GM15510 (cell line): ENCODE measurements around the gene ACTR1B.

ENCODE experiments used
- POLR2A ChIP-seq: IDR thresholded peaks from 3 replicates; pipeline ENCODE4 v1.6.1; 2011; ENCODE audit warnings: borderline replicate concordance; ENCODE audit not compliant: insufficient read length; ENCODE audit errors: extremely low read depth

The ACTR1B gene

GRCh38 chr2:97662895-97663625 is 784 bp downstream of the ACTR1B start:
- TF ChIP-seq POLR2A = no peak

- TF ChIP-seq POLR2A = no peak
Observed at GRCh38 chr2:97662386-97662894, 1.4 kb downstream of the ACTR1B start.

GRCh38 chr2:97661927-97662326 is 1.9 kb downstream of the ACTR1B start:
- no peak for TF ChIP-seq POLR2A

- no peak for TF ChIP-seq POLR2A
Observed at GRCh38 chr2:97660775-97661389, 3.0 kb downstream of the ACTR1B start.

GRCh38 chr2:97660044-97660774 is 3.6 kb downstream of the ACTR1B start:
- no peak for TF ChIP-seq POLR2A

GRCh38 chr2:97659256-97660043 is 4.4 kb downstream of the ACTR1B start:
- TF ChIP-seq POLR2A = no peak

- no peak for TF ChIP-seq POLR2A
Observed at GRCh38 chr2:97658691-97659157, 5.1 kb downstream of the ACTR1B start.

- TF ChIP-seq POLR2A = no peak
Observed at GRCh38 chr2:97657986-97658690, 5.7 kb downstream of the ACTR1B start.

- no peak for TF ChIP-seq POLR2A
Observed at GRCh38 chr2:97656905-97657587, 6.8 kb downstream of the ACTR1B start.

- no peak for TF ChIP-seq POLR2A
Observed at GRCh38 chr2:97656129-97656755, 7.6 kb downstream of the ACTR1B start.

- no peak for TF ChIP-seq POLR2A
Observed at GRCh38 chr2:97654791-97655190, 9.1 kb downstream of the ACTR1B start.

- peak; percentile 1 for TF ChIP-seq POLR2A
Observed at GRCh38 chr2:97654309-97654708, 9.5 kb downstream of the ACTR1B start.

- TF ChIP-seq POLR2A = no peak
Observed at GRCh38 chr2:97653874-97654273, 10.0 kb downstream of the ACTR1B start.
